ENCODE measurements around the gene E4F1. TPM values are rescaled to one million over a fixed set of nuclear protein-coding genes. Genes with fewer than 3 reads are reported as not detected.

Gene E4F1
- total and polyA plus RNA-seq, 2 experiments from 2014 or later: 27.7 to 55.4 TPM

DNA sequence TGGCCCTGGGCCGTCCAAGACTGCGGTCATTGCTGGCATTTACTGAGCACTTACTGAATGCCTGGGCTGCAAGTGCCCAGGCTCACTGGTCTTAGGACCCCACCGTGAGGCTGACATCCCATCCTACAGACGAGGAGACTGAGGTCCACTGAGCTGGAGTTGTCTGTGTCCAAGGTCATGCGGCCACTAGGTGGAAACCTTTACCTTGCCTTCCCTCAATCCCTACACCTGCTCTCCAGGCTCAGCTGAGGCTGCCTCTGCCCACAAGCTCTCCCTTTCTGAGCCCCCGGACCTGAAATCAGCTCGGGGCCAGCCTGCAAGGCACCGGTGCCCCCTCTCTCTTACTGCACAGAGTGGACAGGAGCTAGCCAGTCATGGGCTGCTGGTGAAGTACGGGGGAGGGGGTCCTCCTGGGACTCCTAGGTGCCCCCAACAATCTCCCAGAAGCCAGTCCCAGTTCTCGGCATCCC lies 28.5 kb upstream of the E4F1 start:
- Histone ChIP-seq H3K27me3 (peaks cover 24% of the 10 kb centered on the region), H3K4me1 (ENCODE audit: low read depth) (peaks cover 5% of the 10 kb centered on the region), H3K36me3 (no peaks in the 10 kb centered on the region), H3K4me3 (peak overlapping the region; percentile 80), H3K9me3 (ENCODE audit: low read depth) (no peaks in the 10 kb centered on the region), H3K27ac (no peak overlapping the region)
- TF ChIP-seq, protein P1, sequence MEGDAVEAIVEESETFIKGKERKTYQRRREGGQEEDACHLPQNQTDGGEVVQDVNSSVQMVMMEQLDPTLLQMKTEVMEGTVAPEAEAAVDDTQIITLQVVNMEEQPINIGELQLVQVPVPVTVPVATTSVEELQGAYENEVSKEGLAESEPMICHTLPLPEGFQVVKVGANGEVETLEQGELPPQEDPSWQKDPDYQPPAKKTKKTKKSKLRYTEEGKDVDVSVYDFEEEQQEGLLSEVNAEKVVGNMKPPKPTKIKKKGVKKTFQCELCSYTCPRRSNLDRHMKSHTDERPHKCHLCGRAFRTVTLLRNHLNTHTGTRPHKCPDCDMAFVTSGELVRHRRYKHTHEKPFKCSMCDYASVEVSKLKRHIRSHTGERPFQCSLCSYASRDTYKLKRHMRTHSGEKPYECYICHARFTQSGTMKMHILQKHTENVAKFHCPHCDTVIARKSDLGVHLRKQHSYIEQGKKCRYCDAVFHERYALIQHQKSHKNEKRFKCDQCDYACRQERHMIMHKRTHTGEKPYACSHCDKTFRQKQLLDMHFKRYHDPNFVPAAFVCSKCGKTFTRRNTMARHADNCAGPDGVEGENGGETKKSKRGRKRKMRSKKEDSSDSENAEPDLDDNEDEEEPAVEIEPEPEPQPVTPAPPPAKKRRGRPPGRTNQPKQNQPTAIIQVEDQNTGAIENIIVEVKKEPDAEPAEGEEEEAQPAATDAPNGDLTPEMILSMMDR (IDR thresholded peaks at IDR 0.05; ENCODE audit: low read depth, low read length): peak; percentile 30
- DNase-seq (ENCODE audit: low read depth in 1 of 2, low spot score in 1 of 2): peak; percentile 48 to 51

DNA sequence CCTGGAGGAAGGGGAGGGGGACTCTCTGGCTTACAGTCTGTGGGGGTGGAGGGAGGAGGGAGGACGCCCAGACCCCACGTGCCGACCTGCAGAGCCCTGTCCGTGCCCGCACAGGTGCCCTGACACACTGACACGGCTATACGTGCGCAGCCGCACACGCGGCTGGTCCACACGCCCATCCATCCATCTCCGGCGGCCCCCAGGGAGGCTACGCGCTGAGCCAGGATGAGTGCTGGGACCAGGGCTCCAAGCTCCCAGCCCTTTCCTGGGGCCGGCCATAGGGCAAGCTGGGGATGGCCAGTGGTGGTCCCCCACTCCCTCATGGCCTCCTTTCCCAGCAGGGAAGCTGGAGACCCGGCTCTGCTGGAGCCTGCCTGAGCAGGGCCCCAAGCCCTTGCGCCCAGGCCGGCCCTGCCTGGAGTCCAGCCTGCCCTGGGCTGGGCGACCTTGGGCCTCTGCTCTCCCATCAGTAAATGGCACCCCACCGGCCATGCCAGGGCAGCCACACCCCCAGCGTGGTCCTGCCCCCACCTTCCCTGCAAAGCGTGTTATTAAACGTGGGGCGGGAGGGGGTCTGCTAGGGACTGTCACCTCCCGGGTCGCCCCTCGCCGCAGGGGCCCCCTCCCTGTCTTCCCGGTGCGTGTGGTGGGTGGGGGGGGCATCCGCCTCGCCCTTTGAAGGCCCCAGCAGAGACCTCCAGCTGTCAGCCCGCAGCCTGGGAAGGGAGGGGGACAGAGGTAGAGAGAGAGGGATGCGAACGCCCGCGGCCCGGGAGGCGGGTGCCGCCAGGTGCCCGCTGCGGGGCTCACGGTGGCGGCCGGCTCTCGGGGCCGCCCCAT lies 27.8 kb upstream of the E4F1 start:
- peaks cover 5% of the 10 kb centered on the region for H3K4me1 ChIP-seq (ENCODE audit: low read depth)
- H3K9me3 ChIP-seq (ENCODE audit: low read depth): no peaks in the 10 kb centered on the region
- TF ChIP-seq, protein P1 (IDR thresholded peaks at IDR 0.05; ENCODE audit: low read depth, low read length): no peak
- no peak for DNase-seq (ENCODE audit: low read depth in 1 of 2, low spot score in 1 of 2)
- no peak overlapping the region for H3K27ac ChIP-seq
- H3K36me3 ChIP-seq: no peaks in the 10 kb centered on the region
- H3K4me3 ChIP-seq: peak overlapping the region; percentile 80
- H3K27me3 ChIP-seq: peaks cover 29% of the 10 kb centered on the region

DNA sequence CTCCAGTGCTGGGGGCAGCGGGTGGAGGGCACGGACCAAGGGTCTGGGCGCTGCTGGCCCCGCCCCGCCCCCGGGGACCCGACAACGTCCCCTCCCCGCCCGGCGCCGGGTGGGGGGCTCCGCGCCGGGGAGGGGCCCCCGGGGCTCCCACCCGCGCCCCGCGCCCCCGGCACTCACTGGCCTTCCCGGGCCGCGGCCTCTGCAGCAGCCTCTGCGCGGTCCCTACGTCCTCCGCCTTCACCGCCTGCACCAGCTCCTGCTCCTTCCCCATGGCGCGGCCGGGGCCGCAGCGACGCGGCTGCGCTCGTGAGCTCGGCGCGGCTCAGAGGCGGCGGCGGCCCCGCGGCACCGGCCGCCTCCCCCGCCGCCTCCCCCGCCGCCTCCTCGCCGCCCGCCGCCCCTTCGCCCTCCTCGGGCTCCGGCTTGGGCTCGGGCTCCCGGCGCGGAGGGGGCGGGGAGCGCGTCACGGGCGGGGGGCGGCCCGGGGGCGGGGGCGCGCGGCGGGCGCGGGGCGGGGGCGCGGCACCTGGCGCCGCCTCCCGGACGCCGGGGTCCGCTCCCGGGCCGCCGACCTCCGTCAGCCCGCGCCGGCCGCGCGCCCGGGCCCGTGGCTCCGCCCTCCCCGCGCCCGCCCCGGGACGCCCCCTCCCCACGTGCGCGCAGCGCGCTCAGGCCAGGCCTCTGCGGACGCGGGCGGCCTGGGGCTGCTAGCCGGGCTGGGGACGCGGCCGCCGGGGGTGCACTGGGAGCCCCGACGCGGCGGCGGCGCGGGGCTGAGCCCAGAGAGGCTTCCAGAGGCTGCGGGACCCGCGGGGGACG lies 27.0 kb upstream of the E4F1 start, which contains the start of gene CASKIN1:
Gene CASKIN1 (minus strand): TSS at position 444 of the 819 bp plus-strand sequence. CDS start 173 bp downstream, at position 271.
- DNase-seq (ENCODE audit: low read depth in 1 of 2, low spot score in 1 of 2): peak; percentile 29 to 77
- Histone ChIP-seq H3K4me1 (ENCODE audit: low read depth) (peaks cover 5% of the 10 kb centered on the region), H3K9me3 (ENCODE audit: low read depth) (no peaks in the 10 kb centered on the region), H3K27ac (no peak within 1 kb of the TSS), H3K27me3 (peaks cover 29% of the 10 kb centered on the region), H3K36me3 (no peaks in the 10 kb centered on the region), H3K4me3 (peak within 1 kb of the TSS; percentile 80)
- TF ChIP-seq, protein P1 (IDR thresholded peaks at IDR 0.05; ENCODE audit: low read depth, low read length): no peak

DNA sequence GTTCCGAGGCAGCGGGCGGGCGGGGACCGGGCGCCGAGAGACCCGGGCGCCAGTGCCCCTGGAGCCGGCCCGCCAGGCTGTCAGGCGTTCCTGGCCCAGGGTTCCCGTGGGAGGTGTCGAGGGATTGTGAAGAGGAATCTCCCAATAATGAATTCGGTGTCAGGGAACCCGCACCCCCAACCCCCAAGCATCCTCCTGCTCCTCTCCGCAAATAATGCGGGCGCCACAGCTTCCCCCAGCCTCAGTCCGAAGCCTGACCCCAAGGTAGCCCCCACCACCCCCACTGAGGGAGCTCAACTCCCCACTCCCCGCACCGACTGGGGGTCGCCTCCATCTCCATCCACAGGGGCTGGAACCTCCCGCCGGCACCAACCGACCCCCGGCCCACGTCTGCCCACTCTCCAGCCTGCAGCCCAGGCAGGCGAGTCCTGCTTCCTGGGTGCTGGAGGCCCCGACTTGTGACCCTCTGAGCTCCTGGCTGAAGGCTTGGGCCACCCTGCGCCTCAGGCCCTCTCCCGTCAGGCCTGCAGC lies 26.3 kb upstream of the E4F1 start:
- TF ChIP-seq, protein P1 (IDR thresholded peaks at IDR 0.05; ENCODE audit: low read depth, low read length): no peak
- Histone ChIP-seq H3K27ac (no peak overlapping the region), H3K9me3 (ENCODE audit: low read depth) (no peaks in the 10 kb centered on the region), H3K4me1 (ENCODE audit: low read depth) (peaks cover 5% of the 10 kb centered on the region), H3K4me3 (peak overlapping the region; percentile 19), H3K27me3 (peaks cover 29% of the 10 kb centered on the region), H3K36me3 (no peaks in the 10 kb centered on the region)
- DNase-seq (ENCODE audit: low read depth in 1 of 2, low spot score in 1 of 2): no peak

DNA sequence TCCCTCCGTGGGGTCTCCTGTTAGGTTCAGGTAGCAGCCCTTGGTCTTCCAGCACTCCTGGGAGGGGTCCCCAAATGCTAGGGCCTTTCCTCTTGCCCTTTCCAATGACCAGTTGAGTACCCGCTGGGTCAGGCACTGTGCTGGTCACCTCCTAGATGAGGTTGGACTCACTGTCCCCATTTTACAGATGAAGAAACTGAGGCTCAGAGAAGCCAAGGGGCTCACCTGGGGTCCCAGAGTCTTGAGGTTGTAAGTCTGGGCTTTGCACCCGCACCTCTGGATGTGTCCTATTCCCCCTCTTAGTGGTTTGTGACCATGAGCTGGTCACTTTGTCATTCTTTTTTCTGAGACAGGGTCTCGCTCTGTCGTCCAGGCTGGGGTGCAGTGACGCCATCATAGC lies 25.6 kb upstream of the E4F1 start:
- no peak overlapping the region for H3K4me3 ChIP-seq
- peaks cover 5% of the 10 kb centered on the region for H3K4me1 ChIP-seq (ENCODE audit: low read depth)
- no peak for DNase-seq (ENCODE audit: low read depth in 1 of 2, low spot score in 1 of 2)
- no peaks in the 10 kb centered on the region for H3K36me3 ChIP-seq
- TF ChIP-seq, protein P1 (IDR thresholded peaks at IDR 0.05; ENCODE audit: low read depth, low read length): no peak
- H3K27me3 ChIP-seq: peaks cover 29% of the 10 kb centered on the region
- no peaks in the 10 kb centered on the region for H3K9me3 ChIP-seq (ENCODE audit: low read depth)
- no peak overlapping the region for H3K27ac ChIP-seq

All from cardiac muscle cell (in vitro differentiated cells and primary cell).